ENCODE data around the gene PTPN9.
"Not testable (repeated sequence)": the region's sequence is repeated elsewhere in the genome, so short reads cannot be mapped to it uniquely, and the experiment has no call there.

Gene PTPN9

GRCh38 chr15:75578173-75578947, 755 bp downstream of the PTPN9 start:
- no peak for TF ChIP-seq CTCF (IDR thresholded peaks at IDR 0.05; ENCODE audit: low read depth, low read length)
- DNase-seq (ENCODE audit: extremely low read depth, low read depth), result no peak

GRCh38 chr15:75577401-75578172, 1.5 kb downstream of the PTPN9 start:
- no peak for TF ChIP-seq CTCF (IDR thresholded peaks at IDR 0.05; ENCODE audit: low read depth, low read length)
- no peak for DNase-seq (ENCODE audit: extremely low read depth, low read depth)

- DNase-seq (ENCODE audit: extremely low read depth, low read depth), result no peak
- no peak for TF ChIP-seq CTCF (IDR thresholded peaks at IDR 0.05; ENCODE audit: low read depth, low read length)
Measured at GRCh38 chr15:75573648-75574384, 5.3 kb downstream of the PTPN9 start.

- no peak for DNase-seq (ENCODE audit: extremely low read depth, low read depth)
- no peak for TF ChIP-seq CTCF (IDR thresholded peaks at IDR 0.05; ENCODE audit: low read depth, low read length)
Measured at GRCh38 chr15:75570126-75570845, 8.8 kb downstream of the PTPN9 start.

GRCh38 chr15:75565062-75565970, 13.8 kb downstream of the PTPN9 start:
- no peak for DNase-seq (ENCODE audit: extremely low read depth, low read depth)
- TF ChIP-seq CTCF (IDR thresholded peaks at IDR 0.05; ENCODE audit: low read depth, low read length), result no peak

GRCh38 chr15:75561888-75562287, 17.2 kb downstream of the PTPN9 start:
- DNase-seq (ENCODE audit: extremely low read depth, low read depth), result no peak
- no peak for TF ChIP-seq CTCF (IDR thresholded peaks at IDR 0.05; ENCODE audit: low read depth, low read length)

- not testable (repeated sequence) for DNase-seq (ENCODE audit: extremely low read depth, low read depth)
Measured at GRCh38 chr15:75559360-75559759, 19.8 kb downstream of the PTPN9 start.

GRCh38 chr15:75558955-75559354, 20.2 kb downstream of the PTPN9 start:
- DNase-seq (ENCODE audit: extremely low read depth, low read depth), result not testable (repeated sequence)

All from AG09319 (cell line).